Osteoblast (primary cell): Measurements from ENCODE around the gene PIH1D2. TPM values are rescaled to one million over a fixed set of nuclear protein-coding genes. Genes with fewer than 3 reads are reported as not detected.

Experiments used
- DNase-seq: peaks from one replicate; pipeline ENCODE4 v3.0.0; 2011; ENCODE audit warnings: low spot score, mixed read lengths; ENCODE audit not compliant: insufficient read length; ENCODE audit errors: missing footprints
- H2AFZ ChIP-seq: 2 replicates; pipeline ENCODE4 v1.6.0; 2011; ENCODE audit warnings: mild to moderate bottlenecking, low read length
- H3K27ac ChIP-seq: 2 replicates; pipeline ENCODE4 v1.5.1; 2011; ENCODE audit warnings: mild to moderate bottlenecking, low read depth, low read length, moderate library complexity
- H3K27me3 ChIP-seq: 2 replicates; pipeline ENCODE4 v1.6.0; 2012; ENCODE audit warnings: mild to moderate bottlenecking, control low read depth, inconsistent platforms, low read length, moderate library complexity; ENCODE audit not compliant: insufficient read depth
- H3K36me3 ChIP-seq: 2 replicates; pipeline ENCODE4 v1.5.1; 2011; ENCODE audit warnings: mild to moderate bottlenecking, low read length, control low read depth, moderate library complexity; ENCODE audit not compliant: insufficient read depth
- H3K4me1 ChIP-seq: 2 replicates; pipeline ENCODE4 v1.5.1; 2011; ENCODE audit warnings: mild to moderate bottlenecking, low read length, control low read depth, moderate library complexity; ENCODE audit not compliant: insufficient read depth
- H3K4me2 ChIP-seq: 2 replicates; pipeline ENCODE4 v1.6.0; 2011; ENCODE audit warnings: mild to moderate bottlenecking, low read length; ENCODE audit not compliant: insufficient read depth
- H3K4me3 ChIP-seq: fragments of 200-600 bp; sonication (generic); 3 replicates; pipeline ENCODE4 v1.5.1; 2012; ENCODE audit warnings: mild to moderate bottlenecking, low read length, inconsistent platforms; ENCODE audit not compliant: insufficient read depth
- H3K79me2 ChIP-seq: 2 replicates; pipeline ENCODE4 v1.6.0; 2012; ENCODE audit warnings: mild to moderate bottlenecking, low read length, control low read depth, inconsistent platforms; ENCODE audit not compliant: insufficient read depth
- H3K9me3 ChIP-seq: 2 replicates; pipeline ENCODE4 v1.5.1; 2011; ENCODE audit warnings: low read depth, low read length, control low read depth
- H4K20me1 ChIP-seq: 2 replicates; pipeline ENCODE4 v1.6.0; 2012; ENCODE audit warnings: mild to moderate bottlenecking, low read length, control low read depth; ENCODE audit not compliant: insufficient read depth
- total RNA-seq: library from RNA; depleted of rRNA; stranded (reverse); fragments of >200 nt; gene quantifications from 2 replicates; pipeline ENCODE4 v1.2.3, GENCODE V29; 2012
- TF ChIP-seq, protein P1 (sequence below): IDR thresholded peaks from 2 replicates; pipeline ENCODE4 v1.5.1; 2011; ENCODE audit warnings: mild to moderate bottlenecking, low read depth, low read length, moderate library complexity; ENCODE audit errors: extremely low read depth

The PIH1D2 gene
- total RNA-seq, 1 donor = 2.9 TPM

GRCh38 chr11:112044961-112045360 is 28.9 kb downstream of the PIH1D2 start:
- DNase-seq = no peak
- no peak overlapping the region for H2AFZ ChIP-seq
- no peak overlapping the region for H3K4me3 ChIP-seq
- peaks cover 12% of the 10 kb centered on the region for H3K79me2 ChIP-seq
- H3K4me2 ChIP-seq = no peak overlapping the region
- peaks cover 22% of the 10 kb centered on the region for H3K4me1 ChIP-seq
- no peak overlapping the region for H3K27ac ChIP-seq
- H3K9me3 ChIP-seq = no peaks in the 10 kb centered on the region
- H3K27me3 ChIP-seq = no peaks in the 10 kb centered on the region
- H4K20me1 ChIP-seq = peaks cover 3% of the 10 kb centered on the region
- H3K36me3 ChIP-seq = peaks cover 23% of the 10 kb centered on the region
- TF ChIP-seq, protein P1, sequence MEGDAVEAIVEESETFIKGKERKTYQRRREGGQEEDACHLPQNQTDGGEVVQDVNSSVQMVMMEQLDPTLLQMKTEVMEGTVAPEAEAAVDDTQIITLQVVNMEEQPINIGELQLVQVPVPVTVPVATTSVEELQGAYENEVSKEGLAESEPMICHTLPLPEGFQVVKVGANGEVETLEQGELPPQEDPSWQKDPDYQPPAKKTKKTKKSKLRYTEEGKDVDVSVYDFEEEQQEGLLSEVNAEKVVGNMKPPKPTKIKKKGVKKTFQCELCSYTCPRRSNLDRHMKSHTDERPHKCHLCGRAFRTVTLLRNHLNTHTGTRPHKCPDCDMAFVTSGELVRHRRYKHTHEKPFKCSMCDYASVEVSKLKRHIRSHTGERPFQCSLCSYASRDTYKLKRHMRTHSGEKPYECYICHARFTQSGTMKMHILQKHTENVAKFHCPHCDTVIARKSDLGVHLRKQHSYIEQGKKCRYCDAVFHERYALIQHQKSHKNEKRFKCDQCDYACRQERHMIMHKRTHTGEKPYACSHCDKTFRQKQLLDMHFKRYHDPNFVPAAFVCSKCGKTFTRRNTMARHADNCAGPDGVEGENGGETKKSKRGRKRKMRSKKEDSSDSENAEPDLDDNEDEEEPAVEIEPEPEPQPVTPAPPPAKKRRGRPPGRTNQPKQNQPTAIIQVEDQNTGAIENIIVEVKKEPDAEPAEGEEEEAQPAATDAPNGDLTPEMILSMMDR = no peak

GRCh38 chr11:112042961-112043304 is 30.9 kb downstream of the PIH1D2 start:
- TF ChIP-seq, protein P1 = no peak
- Histone ChIP-seq H3K4me1 (peaks cover 14% of the 10 kb centered on the region), H3K4me2 (peak overlapping the region; percentile 28), H3K36me3 (peaks cover 35% of the 10 kb centered on the region), H2AFZ (no peak overlapping the region), H3K79me2 (peaks cover 3% of the 10 kb centered on the region), H3K4me3 (no peak overlapping the region), H3K27me3 (no peaks in the 10 kb centered on the region), H3K27ac (peak overlapping the region; percentile 52), H4K20me1 (peaks cover 3% of the 10 kb centered on the region), H3K9me3 (no peaks in the 10 kb centered on the region)
- no peak for DNase-seq

DNA sequence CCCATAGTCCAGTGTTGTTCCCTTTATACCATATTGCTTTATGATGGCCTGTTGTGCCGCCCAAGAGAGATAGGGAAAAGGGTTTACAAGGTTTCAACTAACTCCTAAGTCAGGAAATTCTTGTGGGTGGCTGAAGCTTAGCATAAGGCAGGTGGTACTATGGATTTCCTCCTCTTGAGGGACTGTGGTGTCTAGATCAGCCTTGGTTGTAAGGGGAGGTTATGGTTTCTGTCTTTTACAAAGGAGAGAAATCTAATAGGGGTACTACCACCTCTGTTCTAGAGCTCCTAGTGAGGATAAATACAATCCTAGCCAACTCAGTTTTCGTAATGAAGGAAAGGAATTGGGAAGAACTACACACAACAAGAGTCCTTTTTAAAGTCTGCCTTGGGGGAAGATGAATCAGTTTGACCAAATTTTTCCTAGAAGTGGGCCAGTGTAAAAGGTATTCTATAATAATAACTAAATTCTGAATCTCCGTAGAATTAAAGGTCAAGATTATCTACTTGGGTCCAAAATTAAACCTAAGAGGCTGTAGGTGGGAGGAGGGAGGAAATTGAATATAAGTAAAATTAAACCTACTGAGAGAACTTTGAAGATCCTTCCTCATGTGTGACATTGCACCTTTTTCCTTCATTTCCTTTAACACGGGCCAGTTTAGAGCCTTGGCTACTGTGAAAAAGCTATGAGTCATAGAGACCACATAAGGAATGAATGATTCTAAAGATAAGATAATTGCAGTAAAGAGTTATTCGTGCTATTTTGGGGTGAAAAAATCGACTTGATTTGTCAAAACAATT is 31.5 kb downstream of the PIH1D2 start:
- TF ChIP-seq, protein P1 = no peak
- no peak for DNase-seq
- peak overlapping the region; percentile 52 for H3K27ac ChIP-seq

DNA sequence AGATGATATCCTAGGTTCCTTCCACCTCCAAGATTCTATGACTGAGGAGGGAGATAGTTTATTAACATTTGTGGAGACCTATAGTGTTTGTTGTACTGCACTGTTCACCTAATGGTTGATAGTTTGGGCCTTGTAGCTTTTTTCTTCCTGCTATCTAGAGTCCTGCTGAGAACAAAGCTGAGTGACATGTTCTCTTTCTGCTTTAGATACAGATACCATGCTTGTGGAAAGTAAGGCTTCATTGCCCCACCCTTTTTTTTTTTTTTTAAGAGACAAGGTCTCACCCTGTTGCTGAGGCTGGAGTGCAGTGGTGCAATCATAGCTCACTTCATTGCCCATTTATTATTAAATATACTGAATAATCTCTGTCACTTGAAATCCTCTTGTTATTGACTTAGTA is 36.3 kb downstream of the PIH1D2 start:
- Histone ChIP-seq H3K4me3 (no peak overlapping the region), H3K79me2 (no peaks in the 10 kb centered on the region), H3K4me1 (peaks cover 7% of the 10 kb centered on the region), H3K4me2 (no peak overlapping the region), H3K27ac (no peak overlapping the region), H3K27me3 (no peaks in the 10 kb centered on the region), H3K9me3 (no peaks in the 10 kb centered on the region), H4K20me1 (peaks cover 3% of the 10 kb centered on the region), H3K36me3 (peaks cover 50% of the 10 kb centered on the region), H2AFZ (no peak overlapping the region)
- TF ChIP-seq, protein P1 = no peak
- DNase-seq = no peak

More for the DNA sequence above, 31.5 kb downstream of the PIH1D2 start:
- peaks cover 14% of the 10 kb centered on the region for H3K4me1 ChIP-seq
- H3K27me3 ChIP-seq = no peaks in the 10 kb centered on the region
- H4K20me1 ChIP-seq = peaks cover 3% of the 10 kb centered on the region
- peak overlapping the region; percentile 28 for H3K4me2 ChIP-seq
- peaks cover 3% of the 10 kb centered on the region for H3K79me2 ChIP-seq
- H2AFZ ChIP-seq = no peak overlapping the region
- H3K36me3 ChIP-seq = peaks cover 41% of the 10 kb centered on the region
- no peak overlapping the region for H3K4me3 ChIP-seq
- no peaks in the 10 kb centered on the region for H3K9me3 ChIP-seq
